ENCODE measurements around the gene LORICRIN.

LORICRIN gene

DNA sequence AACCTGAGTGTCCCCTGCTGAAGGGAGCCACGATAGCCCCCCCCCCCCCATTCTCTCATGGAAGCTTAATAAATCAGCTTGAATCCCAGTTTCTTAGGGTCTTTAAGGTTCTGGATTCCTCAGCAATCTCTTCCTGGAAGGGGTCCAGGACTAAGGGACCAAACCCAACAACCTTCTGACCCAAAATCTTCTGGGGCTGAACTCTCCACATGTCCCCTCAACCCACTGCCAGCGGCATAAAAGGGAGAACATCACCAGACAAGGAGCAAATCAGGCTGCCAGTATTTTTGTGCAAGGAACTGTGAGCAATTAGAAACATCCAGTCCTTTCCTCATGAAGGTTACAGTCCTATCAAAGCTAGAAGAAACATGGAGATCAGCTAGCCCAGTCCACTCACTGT lies 12.7 kb upstream of the LORICRIN start:
- H3K4me3 ChIP-seq (replicated peaks; ENCODE audit: low read depth, low read length), result no peak overlapping the region
- DNase-seq (ENCODE audit: low read depth), result no peak
- TF ChIP-seq, protein P1, sequence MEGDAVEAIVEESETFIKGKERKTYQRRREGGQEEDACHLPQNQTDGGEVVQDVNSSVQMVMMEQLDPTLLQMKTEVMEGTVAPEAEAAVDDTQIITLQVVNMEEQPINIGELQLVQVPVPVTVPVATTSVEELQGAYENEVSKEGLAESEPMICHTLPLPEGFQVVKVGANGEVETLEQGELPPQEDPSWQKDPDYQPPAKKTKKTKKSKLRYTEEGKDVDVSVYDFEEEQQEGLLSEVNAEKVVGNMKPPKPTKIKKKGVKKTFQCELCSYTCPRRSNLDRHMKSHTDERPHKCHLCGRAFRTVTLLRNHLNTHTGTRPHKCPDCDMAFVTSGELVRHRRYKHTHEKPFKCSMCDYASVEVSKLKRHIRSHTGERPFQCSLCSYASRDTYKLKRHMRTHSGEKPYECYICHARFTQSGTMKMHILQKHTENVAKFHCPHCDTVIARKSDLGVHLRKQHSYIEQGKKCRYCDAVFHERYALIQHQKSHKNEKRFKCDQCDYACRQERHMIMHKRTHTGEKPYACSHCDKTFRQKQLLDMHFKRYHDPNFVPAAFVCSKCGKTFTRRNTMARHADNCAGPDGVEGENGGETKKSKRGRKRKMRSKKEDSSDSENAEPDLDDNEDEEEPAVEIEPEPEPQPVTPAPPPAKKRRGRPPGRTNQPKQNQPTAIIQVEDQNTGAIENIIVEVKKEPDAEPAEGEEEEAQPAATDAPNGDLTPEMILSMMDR (IDR thresholded peaks at IDR 0.05; ENCODE audit: low read length, missing control alignments), result no peak

DNA sequence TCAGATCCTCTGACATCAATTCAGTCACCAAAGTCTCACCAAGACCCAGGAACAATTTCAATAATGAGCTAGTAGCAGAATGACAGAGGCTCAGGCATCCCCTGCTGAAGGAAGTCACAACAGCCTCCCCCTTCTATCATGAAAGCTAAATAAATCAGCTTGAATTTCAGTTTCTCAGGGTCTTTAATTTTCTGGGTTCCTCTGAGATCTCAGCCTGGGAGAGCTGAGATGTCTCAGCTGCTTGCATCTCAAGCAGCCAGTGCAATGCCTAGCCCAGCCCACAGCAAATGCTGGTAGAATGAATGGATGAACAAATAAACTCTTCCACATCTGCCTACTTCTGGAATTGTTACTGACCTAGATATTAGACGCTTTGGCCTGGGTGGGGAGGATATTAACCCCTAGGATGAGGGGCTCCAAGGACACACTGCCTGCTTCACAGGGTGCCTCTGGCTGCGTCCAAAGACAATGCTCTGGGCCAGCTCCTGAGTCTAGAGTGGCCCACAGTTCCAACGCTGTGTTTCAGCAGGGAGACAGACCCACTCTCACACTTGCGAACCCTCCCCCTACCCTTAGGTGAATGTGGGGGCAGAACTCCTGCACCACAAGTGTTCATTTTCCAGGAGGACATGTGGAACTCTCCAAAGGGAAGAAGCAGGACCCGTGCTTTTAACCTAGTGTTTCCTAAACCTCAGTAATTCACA lies 11.2 kb upstream of the LORICRIN start:
- no peak overlapping the region for H3K4me3 ChIP-seq (replicated peaks; ENCODE audit: low read depth, low read length)
- TF ChIP-seq, protein P1 (IDR thresholded peaks at IDR 0.05; ENCODE audit: low read length, missing control alignments), result no peak
- no peak for DNase-seq (ENCODE audit: low read depth)

DNA sequence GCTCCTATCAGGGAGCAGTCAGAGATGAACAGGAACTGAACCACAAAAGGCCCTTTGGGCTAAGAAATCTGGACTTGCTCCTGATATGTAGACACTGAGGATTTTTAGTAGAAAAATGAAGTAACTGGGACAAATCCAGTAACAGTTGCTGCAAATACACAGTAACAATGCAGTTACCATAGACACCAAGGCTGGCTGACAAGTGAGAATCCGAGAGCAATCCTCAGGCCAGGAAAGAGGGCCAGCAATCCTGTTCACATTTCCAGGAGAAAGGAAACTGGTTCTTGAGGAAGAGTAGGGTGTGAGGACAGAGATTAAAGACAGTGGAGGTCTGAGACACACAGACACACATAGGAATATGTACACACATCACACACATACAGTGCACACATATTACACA lies 9.3 kb upstream of the LORICRIN start:
- DNase-seq (ENCODE audit: low read depth), result no peak
- TF ChIP-seq, protein P1 (IDR thresholded peaks at IDR 0.05; ENCODE audit: low read length, missing control alignments), result no peak
- no peak overlapping the region for H3K4me3 ChIP-seq (replicated peaks; ENCODE audit: low read depth, low read length)

DNA sequence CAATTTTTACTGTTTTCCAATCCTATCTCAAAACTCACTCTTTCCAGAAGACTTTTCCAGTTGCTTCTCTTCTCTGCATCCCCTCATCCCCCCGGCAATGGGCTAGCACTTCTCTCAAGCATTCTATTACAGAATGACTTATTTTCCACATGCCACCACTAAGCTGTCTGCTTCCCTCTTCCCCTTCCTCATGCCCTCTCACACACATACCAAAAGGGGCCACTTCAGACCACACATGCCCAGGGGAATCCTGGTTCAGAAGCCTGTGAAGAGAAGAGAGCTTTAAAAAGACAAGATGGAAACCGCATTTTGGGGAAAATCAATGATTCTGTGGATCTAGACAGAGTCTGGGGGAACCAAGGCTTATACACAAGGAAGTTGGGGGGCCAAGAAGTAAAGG lies 8.4 kb upstream of the LORICRIN start:
- no peak for DNase-seq (ENCODE audit: low read depth)
- TF ChIP-seq, protein P1 (IDR thresholded peaks at IDR 0.05; ENCODE audit: low read length, missing control alignments), result no peak

DNA sequence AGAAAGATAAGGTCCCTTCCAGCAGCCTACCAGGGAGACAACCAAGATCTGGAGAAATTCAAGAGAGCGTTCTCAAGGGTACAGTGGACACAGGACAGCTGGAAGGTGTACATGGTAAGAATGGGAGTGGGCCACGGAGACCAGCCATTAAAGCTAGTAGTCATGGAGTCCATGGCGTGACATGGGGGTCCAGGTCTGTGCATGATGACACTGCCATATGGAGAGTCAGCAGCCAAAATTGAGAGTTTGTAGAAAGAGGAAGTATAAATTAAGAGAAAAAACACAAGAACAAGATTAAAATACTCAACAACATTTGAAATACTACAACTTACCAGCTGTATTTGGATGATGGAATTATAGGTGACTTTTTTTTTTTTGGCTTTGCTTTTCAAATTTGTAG lies 7.9 kb upstream of the LORICRIN start:
- TF ChIP-seq, protein P1 (IDR thresholded peaks at IDR 0.05; ENCODE audit: low read length, missing control alignments), result no peak
- DNase-seq (ENCODE audit: low read depth), result no peak
- H3K4me3 ChIP-seq (replicated peaks; ENCODE audit: low read depth, low read length), result no peak overlapping the region

More for the DNA sequence above, 8.4 kb upstream of the LORICRIN start:
- H3K4me3 ChIP-seq (replicated peaks; ENCODE audit: low read depth, low read length), result no peak overlapping the region

DNA sequence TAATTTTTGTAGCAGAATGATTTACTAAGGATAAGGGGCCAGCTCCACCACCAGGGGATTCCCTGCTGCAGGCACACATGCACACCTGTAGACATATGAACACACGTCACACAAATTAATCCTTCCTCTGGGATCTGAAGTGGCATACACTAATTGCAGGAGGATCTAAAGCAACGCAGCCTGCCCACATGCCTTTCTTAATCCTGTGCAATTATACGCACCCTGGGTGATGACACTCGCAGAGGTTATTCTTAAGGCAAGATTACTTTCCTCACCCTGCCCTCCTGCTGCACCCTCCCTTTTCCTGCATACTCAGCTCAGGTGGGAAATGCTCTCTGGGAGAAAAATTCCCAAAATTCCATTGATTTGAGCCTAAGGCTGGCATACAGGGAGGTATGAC lies 7.5 kb upstream of the LORICRIN start:
- no peak overlapping the region for H3K4me3 ChIP-seq (replicated peaks; ENCODE audit: low read depth, low read length)
- DNase-seq (ENCODE audit: low read depth), result no peak
- TF ChIP-seq, protein P1 (IDR thresholded peaks at IDR 0.05; ENCODE audit: low read length, missing control alignments), result no peak

DNA sequence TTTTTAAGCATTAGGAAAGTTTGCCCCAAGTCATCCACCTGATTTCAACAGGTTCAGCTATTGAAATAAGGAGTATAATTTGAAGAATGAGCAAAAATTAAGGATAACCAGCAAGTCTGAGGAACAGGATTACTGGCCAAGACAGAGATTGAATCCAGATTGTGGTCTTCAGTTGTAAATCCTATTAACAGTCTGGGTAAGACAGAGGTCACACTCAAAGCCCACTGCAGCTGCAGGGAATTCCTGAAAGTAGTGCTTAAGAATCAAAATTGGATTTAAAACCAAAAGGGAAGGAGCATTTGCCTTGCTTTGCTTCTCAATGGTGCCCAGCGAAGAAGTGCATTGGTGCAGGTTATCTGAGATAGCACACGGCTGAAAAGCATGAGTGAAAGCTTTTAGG lies 6.4 kb upstream of the LORICRIN start:
- no peak overlapping the region for H3K4me3 ChIP-seq (replicated peaks; ENCODE audit: low read depth, low read length)
- TF ChIP-seq, protein P1 (IDR thresholded peaks at IDR 0.05; ENCODE audit: low read length, missing control alignments), result no peak
- DNase-seq (ENCODE audit: low read depth), result no peak
